SU-DHL-6 (cell line): ENCODE measurements around the gene FOCAD.

Source experiments
- H2AFZ ChIP-seq: fragments of 200-600 bp; sonication (generic); 2 replicates; pipeline ENCODE4 v1.6.1; 2014; ENCODE audit warnings: low read depth, mild to moderate bottlenecking, moderate library complexity, mixed read lengths, antibody characterized with exemption, low read length; ENCODE audit not compliant: severe bottlenecking
- H3F3A ChIP-seq: fragments of 200-600 bp; shearing (Covaris generic); 2 replicates; pipeline ENCODE4 v1.6.0; 2016; ENCODE audit warnings: antibody characterized with exemption, mild to moderate bottlenecking; ENCODE audit not compliant: insufficient read depth
- H3K27ac ChIP-seq: fragments of 200-600 bp; sonication (generic); 2 replicates; pipeline ENCODE4 v1.5.1; 2016; ENCODE audit warnings: low read depth, mild to moderate bottlenecking, low read length, moderate library complexity, mixed read lengths
- H3K27me3 ChIP-seq: fragments of 200-600 bp; sonication (generic), shearing (Covaris generic); 2 replicates; pipeline ENCODE4 v1.6.0; 2014; ENCODE audit warnings: mild to moderate bottlenecking, low read length
- H3K36me3 ChIP-seq: fragments of 200-600 bp; sonication (generic); 2 replicates; pipeline ENCODE4 v1.6.1; 2014; ENCODE audit warnings: mild to moderate bottlenecking, low read length, mixed read lengths
- H3K4me2 ChIP-seq: fragments of 300-600, 200-600 bp; shearing (Covaris generic), sonication (generic); 2 replicates; pipeline ENCODE4 v1.6.0; 2014; ENCODE audit warnings: low read length, low read depth, mild to moderate bottlenecking; ENCODE audit not compliant: poor library complexity, severe bottlenecking
- H3K4me3 ChIP-seq: fragments of 200-600 bp; sonication (generic); 2 replicates; pipeline ENCODE4 v1.5.1; 2014; ENCODE audit warnings: antibody characterized with exemption, low read length, mild to moderate bottlenecking, mixed read lengths; ENCODE audit not compliant: insufficient read depth, poor library complexity, severe bottlenecking
- H3K79me2 ChIP-seq: fragments of 200-600 bp; sonication (generic); 2 replicates; pipeline ENCODE4 v1.6.1; 2014; ENCODE audit warnings: mild to moderate bottlenecking, low read length, moderate library complexity; ENCODE audit not compliant: insufficient read depth
- H3K9ac ChIP-seq: fragments of 200-600 bp; sonication (generic); 2 replicates; pipeline ENCODE4 v1.7.0; 2014; ENCODE audit warnings: mild to moderate bottlenecking, low read length
- H3K9me2 ChIP-seq: fragments of 200-600 bp; sonication (generic); replicated peaks from 2 replicates; pipeline ENCODE4 v1.6.1; 2014; ENCODE audit warnings: low read length; ENCODE audit not compliant: insufficient read depth
- H3K9me3 ChIP-seq: fragments of 200-600 bp; sonication (generic); 2 replicates; pipeline ENCODE4 v1.6.1; 2014; ENCODE audit warnings: low read length, mixed read lengths; ENCODE audit not compliant: insufficient read depth
- H4K20me1 ChIP-seq: fragments of 200-600 bp; sonication (generic); 2 replicates; pipeline ENCODE4 v1.6.1; 2014; ENCODE audit warnings: low read depth, mild to moderate bottlenecking, antibody characterized with exemption, low read length, moderate library complexity, mixed read lengths
- EZH2phosphoT487 ChIP-seq: fragments of 200-600 bp; sonication (generic), shearing (Covaris generic); conservative IDR thresholded peaks from 2 replicates; pipeline ENCODE4 v1.6.1; 2018; ENCODE audit warnings: mild to moderate bottlenecking, antibody characterized with exemption, low read length, moderate library complexity, mixed read lengths
- TF ChIP-seq, protein P1 (sequence below): fragments of 200-600 bp; sonication (generic); IDR thresholded peaks from one replicate; pipeline ENCODE4 v1.5.1; 2017; ENCODE audit warnings: antibody characterized with exemption, mild to moderate bottlenecking, low read length, moderate library complexity; ENCODE audit not compliant: insufficient read depth, poor library complexity, severe bottlenecking

Gene FOCAD

DNA sequence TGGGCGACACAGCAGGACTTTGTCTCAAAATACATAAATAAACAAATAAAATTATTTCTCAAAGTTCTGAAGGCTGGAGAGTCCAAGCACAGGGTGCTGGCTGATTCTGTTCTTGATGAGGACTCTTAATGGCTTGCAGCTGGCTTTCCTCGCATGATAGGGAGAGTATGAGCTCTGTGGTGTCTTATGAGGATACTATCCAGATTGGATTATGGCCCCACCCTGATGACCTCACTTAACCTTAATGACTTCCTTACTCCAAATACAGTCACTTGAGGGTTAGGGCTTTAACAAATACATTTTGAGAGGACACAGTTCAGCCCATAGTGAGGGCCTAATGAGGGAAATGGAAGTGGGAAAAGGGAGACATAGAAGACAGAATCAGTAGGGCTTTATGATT is 87.7 kb downstream of the FOCAD start:
- Histone ChIP-seq H3K9me2 (no peaks in the 10 kb centered on the region), H3K79me2 (no peaks in the 10 kb centered on the region), H3F3A (no peaks in the 10 kb centered on the region), H3K9ac (no peak overlapping the region), H3K27ac (no peak overlapping the region), H3K4me3 (no peak overlapping the region), H2AFZ (no peak overlapping the region), H3K36me3 (no peaks in the 10 kb centered on the region), H3K9me3 (no peaks in the 10 kb centered on the region), H3K27me3 (no peaks in the 10 kb centered on the region), H4K20me1 (no peaks in the 10 kb centered on the region), H3K4me2 (no peak overlapping the region)
- no peak for TF ChIP-seq EZH2phosphoT487
- TF ChIP-seq, protein P1, sequence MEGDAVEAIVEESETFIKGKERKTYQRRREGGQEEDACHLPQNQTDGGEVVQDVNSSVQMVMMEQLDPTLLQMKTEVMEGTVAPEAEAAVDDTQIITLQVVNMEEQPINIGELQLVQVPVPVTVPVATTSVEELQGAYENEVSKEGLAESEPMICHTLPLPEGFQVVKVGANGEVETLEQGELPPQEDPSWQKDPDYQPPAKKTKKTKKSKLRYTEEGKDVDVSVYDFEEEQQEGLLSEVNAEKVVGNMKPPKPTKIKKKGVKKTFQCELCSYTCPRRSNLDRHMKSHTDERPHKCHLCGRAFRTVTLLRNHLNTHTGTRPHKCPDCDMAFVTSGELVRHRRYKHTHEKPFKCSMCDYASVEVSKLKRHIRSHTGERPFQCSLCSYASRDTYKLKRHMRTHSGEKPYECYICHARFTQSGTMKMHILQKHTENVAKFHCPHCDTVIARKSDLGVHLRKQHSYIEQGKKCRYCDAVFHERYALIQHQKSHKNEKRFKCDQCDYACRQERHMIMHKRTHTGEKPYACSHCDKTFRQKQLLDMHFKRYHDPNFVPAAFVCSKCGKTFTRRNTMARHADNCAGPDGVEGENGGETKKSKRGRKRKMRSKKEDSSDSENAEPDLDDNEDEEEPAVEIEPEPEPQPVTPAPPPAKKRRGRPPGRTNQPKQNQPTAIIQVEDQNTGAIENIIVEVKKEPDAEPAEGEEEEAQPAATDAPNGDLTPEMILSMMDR, result no peak

DNA sequence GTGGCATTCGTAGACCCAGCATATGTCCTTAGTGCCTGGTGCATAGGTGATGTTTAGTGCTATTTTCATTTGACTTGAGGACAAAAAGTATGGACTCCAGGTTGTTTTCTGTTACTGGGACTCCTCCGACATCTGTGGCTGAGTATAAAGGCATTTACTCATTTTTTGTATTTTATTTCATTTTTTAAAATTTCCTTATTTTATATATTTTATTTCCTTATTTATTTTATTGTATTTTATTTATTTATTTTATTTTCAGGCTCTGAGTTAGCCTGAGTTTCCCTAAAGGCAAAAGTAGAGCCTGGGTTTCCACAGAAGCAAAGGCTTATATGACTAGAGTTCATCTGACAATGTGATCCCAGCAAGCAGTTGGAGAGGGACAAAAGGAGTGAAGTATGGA is 91.6 kb downstream of the FOCAD start:
- H3K9me3 ChIP-seq, result no peaks in the 10 kb centered on the region
- TF ChIP-seq EZH2phosphoT487, result no peak
- TF ChIP-seq, protein P1, result no peak
- no peak overlapping the region for H3K9ac ChIP-seq
- no peaks in the 10 kb centered on the region for H3K27me3 ChIP-seq
- H3K36me3 ChIP-seq, result no peaks in the 10 kb centered on the region
- H3K79me2 ChIP-seq, result no peaks in the 10 kb centered on the region
- no peak overlapping the region for H2AFZ ChIP-seq
- H3K9me2 ChIP-seq, result no peaks in the 10 kb centered on the region
- no peaks in the 10 kb centered on the region for H3F3A ChIP-seq
- H3K27ac ChIP-seq, result no peak overlapping the region
- H3K4me2 ChIP-seq, result no peak overlapping the region
- H4K20me1 ChIP-seq, result no peaks in the 10 kb centered on the region
- H3K4me3 ChIP-seq, result no peak overlapping the region

DNA sequence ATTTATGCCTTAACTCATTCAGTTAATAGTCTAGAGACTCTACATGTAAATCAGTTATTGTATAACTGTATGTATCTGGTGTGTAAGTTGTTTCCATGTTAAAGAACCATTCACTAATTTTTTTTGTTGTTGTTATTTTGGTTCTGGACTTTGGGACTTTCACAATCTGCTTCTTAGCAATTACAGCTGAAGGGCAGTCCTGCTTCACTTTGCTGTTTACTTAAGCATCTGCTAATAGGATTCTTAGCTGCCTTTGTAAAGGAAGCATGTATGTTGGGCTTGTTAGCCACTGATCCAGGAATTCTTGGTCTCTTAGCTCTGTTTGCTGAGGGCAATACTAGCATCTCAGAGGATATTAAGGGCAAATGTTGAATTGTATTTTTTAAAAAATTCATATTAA is 97.0 kb downstream of the FOCAD start:
- no peaks in the 10 kb centered on the region for H4K20me1 ChIP-seq
- H3K79me2 ChIP-seq, result no peaks in the 10 kb centered on the region
- H3K4me2 ChIP-seq, result no peak overlapping the region
- H3K36me3 ChIP-seq, result no peaks in the 10 kb centered on the region
- H2AFZ ChIP-seq, result no peak overlapping the region
- H3K9me2 ChIP-seq, result no peaks in the 10 kb centered on the region
- H3K9me3 ChIP-seq, result no peaks in the 10 kb centered on the region
- no peak overlapping the region for H3K4me3 ChIP-seq
- H3K27me3 ChIP-seq, result no peaks in the 10 kb centered on the region
- H3K27ac ChIP-seq, result no peak overlapping the region
- TF ChIP-seq, protein P1, result no peak
- TF ChIP-seq EZH2phosphoT487, result no peak
- H3K9ac ChIP-seq, result no peak overlapping the region
- H3F3A ChIP-seq, result no peaks in the 10 kb centered on the region

DNA sequence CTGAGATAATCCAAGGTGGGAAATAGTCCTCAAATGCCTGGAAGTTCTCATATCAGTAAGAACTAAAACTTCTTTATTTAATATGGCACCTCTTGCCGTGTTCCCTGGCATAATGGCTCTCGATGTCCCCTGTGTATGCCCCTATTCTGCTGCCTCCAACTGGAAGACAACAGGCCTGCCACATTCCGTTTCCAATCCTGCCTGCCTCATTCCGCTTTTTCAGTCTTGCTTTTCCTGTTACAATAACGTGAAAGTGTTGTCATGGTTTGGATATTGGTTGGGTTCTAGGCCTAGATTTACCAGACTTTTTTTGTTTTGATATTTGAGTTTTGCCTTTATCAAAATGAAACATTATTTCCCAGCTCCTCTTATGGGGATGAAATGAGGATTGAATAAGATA is 98.2 kb downstream of the FOCAD start:
- Histone ChIP-seq H3K9ac (no peak overlapping the region), H3F3A (no peaks in the 10 kb centered on the region), H2AFZ (no peak overlapping the region), H3K4me2 (no peak overlapping the region), H3K9me2 (no peaks in the 10 kb centered on the region), H4K20me1 (no peaks in the 10 kb centered on the region), H3K4me3 (no peak overlapping the region), H3K79me2 (no peaks in the 10 kb centered on the region), H3K27ac (no peak overlapping the region), H3K27me3 (no peaks in the 10 kb centered on the region), H3K36me3 (no peaks in the 10 kb centered on the region), H3K9me3 (no peaks in the 10 kb centered on the region)
- no peak for TF ChIP-seq EZH2phosphoT487
